Astrocyte (in vitro differentiated cells and primary cell): Measurements from ENCODE around the gene MARVELD3.

Experiments used
- CTCF ChIP-seq: IDR thresholded peaks from 2 replicates; pipeline ENCODE4 v1.5.1; 2011; ENCODE audit warnings: low read depth, mild to moderate bottlenecking, inconsistent platforms, low read length, moderate library complexity; ENCODE audit not compliant: insufficient read depth
- EZH2 ChIP-seq: IDR thresholded peaks from 2 replicates; pipeline ENCODE4 v1.6.1; 2012; ENCODE audit warnings: mild to moderate bottlenecking, low read length, inconsistent platforms; ENCODE audit not compliant: insufficient read depth

- TF ChIP-seq CTCF, result no peak
- no peak for TF ChIP-seq EZH2
These were observed 9.6 kb downstream of the MARVELD3 start for GRCh38 chr16:71635632-71636031.
